Measurements from ENCODE around the gene GABBR2. TPM values are rescaled to one million over a fixed set of nuclear protein-coding genes. Genes with fewer than 3 reads are reported as not detected.
"Not testable (repeated sequence)": the region's sequence is repeated elsewhere in the genome, so short reads cannot be mapped to it uniquely, and the experiment has no call there.

GABBR2 gene
- total RNA-seq, 1 donor from 2014 or later, result 0.68 TPM

GRCh38 chr9:98536542-98537173 is 172.1 kb downstream of the GABBR2 start:
- peak; percentile 44 for DNase-seq

DNA sequence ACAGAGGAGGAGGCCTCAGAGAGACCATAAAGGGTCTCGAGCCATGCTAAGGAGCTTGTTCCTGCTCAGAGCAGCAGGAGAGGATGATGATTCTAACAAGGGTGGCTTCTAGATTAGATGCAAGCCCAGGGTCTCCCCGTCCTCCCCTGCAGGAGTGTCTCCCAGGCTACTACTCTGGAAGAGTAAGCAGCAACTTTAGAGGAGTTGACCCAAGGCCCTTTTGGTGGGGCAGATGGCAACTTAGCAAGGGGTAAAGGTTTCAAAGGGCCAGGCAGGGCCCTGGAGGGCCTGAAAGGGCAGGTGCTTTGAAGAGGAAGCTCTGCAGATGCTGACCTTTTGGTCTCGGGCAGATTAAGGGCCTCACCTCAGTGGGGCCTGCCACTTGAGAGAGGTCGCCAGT is 174.9 kb downstream of the GABBR2 start:
- no peak for DNase-seq

- no peak for DNase-seq
Measured at GRCh38 chr9:98533132-98533531, 175.6 kb downstream of the GABBR2 start.

- DNase-seq, result no peak
Measured at GRCh38 chr9:98532574-98532973, 176.2 kb downstream of the GABBR2 start.

DNA sequence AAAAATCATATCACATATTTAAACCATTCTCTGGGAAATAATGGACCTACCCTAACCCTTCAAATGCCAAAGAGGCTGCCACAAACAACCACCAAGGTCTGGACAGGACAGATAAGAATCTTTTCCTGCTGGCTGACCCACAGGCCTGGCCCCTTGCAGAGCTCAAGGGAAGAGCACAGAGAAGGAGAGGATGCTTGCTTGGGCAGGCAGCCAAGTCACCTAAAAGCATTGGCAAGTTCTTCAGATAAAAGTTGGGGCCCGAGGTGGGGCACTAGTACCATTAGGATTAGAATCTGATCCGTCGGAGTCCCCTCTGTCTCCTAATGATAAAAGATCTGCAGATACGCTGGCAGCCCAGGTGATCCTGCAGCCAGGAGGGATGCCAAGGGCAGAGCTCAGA is 176.6 kb downstream of the GABBR2 start:
- DNase-seq, result peak; percentile 34

DNA sequence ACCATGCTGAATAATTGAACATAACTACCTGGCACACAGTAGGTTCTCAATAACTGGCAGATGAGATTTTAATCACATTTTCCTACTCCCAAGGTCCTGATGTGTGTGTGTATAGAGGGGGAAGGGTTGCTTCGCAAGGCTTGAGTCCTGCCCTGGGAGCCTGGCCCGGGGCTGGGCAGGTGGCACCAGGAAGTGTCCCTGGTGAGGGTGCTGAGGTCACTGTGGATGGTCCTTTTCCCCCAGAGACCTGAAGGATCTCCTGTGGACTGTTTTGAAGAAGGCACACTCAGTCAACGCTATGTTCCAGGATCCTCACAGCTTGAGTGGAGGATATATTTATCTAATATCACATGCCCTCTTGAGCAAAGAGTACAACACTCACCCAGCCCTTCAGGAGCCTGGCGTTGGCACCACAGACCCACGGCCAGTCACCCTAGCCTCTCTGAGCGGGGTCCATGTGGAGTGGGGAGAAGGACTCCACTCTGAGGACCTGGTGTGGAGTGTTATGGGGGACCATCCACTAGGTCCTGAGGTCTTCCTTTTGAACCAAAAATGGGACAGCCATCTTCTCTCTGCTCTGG is 177.8 kb downstream of the GABBR2 start:
- no peak for DNase-seq

- no peak for DNase-seq
Measured at GRCh38 chr9:98530275-98530674, 178.5 kb downstream of the GABBR2 start.

DNA sequence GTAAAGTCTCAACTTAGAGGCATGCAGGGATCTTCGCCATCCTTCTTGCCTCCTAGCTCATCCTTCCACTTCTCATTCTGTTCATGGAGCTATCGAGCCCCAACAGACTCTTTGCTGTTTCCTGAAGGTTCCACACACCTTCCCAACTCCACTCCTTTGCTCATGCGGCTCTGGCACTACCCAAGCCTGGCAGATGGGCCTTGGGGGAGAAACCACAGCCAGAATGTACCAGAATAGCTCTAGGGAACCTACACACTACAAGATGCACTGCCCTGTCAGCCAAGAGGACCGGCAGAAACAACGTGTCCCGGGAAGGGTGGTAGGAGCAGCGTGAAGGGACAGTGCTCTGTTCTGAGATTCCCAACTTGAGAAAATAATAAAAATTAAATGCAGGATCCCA is 178.9 kb downstream of the GABBR2 start:
- no peak for DNase-seq

GRCh38 chr9:98523231-98523901 is 185.4 kb downstream of the GABBR2 start:
- peak; percentile 32 for DNase-seq

DNA sequence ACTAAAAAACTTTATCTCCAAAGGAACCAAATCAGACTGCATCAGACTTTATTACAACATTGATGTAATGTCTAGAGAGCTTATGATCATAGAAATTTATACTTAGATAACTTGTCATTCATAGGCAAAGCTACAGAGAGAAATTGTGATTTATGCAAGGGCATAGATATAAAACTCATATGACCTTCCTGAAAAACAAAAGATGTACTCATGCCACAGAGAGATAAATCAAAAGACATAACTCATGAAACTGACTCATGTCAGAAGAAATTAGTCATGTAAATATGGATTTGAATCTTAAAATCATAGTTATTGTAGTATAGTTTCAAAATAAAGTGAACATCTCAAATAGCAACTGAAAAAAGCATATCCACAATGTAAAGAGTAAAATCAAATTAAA is 186.2 kb downstream of the GABBR2 start:
- no peak for DNase-seq

DNA sequence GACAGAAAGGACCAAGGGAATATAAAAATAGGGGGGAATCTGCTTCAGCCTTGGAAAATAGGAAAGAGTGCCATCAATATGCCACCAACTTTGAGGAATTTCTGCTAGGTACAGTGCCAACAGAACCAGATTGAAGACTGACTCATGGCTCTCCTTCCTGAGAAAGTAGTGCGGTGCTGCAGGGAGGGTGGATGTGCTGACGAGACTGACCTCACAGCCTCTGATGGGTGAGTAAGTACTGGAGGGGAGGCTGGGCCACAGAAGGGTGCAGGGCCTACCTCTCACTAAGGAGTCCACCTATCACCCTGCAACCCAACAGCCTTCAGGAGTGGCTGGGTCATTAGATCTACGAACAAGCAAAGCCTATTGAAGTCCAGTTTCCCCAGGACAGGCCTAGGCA is 187.6 kb downstream of the GABBR2 start:
- DNase-seq, result peak; percentile 72

GRCh38 chr9:98520221-98520960 is 188.3 kb downstream of the GABBR2 start:
- no peak for DNase-seq

DNA sequence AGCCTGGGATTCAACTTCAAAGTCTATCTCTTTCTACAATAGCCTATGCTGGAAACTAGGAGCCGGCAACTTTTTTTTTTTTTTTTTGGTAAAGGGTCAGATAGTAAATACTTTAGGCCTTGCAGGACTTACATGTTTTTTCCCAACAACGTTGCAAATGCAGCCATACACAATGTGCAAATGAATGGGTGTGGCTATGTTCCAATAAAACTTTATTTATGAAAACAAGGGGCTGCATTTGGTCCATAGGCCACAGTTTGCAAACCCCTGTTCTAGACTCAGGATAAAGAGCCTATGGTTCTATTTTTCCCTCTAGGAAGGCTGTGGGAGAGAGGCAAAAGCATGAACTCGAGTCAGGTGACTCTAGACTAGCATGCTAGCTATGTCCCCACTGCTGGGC is 189.1 kb downstream of the GABBR2 start:
- DNase-seq, result no peak

- no peak for DNase-seq
Measured at GRCh38 chr9:98518556-98518955, 190.2 kb downstream of the GABBR2 start.

GRCh38 chr9:98517761-98518160 is 191.0 kb downstream of the GABBR2 start:
- no peak for DNase-seq

GRCh38 chr9:98516897-98517503 is 191.7 kb downstream of the GABBR2 start:
- DNase-seq, result no peak

DNA sequence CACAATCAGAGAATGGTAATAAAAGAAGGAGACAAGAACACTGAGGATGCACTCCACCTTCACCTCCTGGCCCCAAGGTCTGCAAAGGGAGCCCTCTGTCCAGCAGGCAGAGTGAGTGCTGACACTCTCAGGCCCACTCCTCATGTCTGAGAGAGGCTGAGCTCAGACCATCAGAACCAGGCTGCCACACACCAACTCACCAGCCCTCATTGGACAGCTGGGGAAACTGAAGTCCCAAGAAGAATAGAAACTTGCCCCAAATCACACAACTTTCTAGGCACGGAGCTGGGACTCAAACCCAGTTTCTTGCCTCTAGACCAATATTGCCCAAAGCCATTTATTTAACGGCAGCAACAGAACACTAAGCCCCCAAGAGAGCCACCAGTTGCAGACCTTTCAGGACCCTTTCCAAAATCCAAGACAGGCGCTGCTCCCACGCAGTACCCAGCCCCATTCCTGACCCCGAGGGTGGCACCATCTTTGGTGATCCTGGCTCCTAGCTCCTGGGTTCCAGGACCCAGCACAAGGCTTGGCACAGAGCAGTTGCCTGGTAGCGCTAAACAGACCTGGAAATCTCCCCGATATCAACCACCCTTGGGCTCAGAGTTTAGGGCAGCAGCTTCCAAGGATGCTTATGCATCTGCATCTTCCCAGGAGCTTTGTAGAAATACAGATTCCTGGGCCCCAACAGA is 192.4 kb downstream of the GABBR2 start:
- DNase-seq, result no peak

DNA sequence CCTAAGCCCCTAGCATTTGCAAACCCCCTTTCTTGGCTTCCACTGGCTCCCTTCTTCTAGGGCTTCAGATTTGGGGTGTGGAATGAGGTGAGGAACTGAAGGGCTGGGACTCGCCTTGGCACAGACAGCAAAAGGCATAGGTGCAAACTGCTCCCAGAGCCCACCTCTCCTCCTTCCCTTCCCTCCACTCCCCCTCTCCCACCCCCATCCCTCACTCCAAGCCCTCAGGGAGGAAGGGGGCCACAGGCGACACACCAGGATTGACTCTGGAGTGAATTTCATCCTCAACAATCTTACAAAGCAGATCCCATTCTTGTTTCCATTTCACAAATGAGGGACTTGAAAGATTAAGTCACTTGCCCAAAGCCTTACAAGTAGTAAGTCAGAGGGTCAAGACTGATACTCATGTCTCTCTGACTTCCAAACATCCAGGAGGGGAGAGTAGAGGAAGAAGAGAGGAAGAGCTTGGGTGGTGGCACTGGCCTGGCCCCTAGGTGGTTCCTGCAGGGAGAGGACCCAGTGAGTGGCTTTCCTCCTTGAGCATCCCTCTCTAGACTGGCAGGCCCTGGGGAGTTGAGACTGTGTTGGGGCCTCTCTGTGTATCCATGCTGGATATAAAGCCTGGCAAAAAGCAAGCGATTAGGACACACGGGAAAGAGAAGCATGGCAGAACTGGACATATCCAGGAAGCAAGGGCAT is 193.1 kb downstream of the GABBR2 start:
- DNase-seq, result no peak

DNA sequence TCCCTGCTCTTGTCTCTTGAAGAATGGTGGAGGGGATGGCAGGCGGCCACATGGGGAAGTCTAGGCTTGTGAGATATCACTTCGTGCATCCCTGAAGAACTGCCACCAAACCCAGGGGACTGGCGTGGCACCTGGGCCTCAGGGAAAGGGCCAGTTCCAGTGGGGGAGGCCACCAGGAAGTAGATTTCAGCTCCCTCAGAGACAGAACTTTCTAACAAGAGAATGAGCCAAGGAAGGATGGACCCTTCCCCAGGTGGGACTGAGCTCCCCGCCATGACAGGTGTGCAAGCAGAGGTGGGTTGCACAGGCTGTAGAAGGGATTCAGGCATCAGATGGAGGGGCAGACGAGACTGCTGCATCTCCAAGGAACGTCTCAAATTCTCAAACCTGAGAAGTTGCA is 193.9 kb downstream of the GABBR2 start:
- no peak for DNase-seq

- not testable (repeated sequence) for DNase-seq
Measured at GRCh38 chr9:98508217-98508919, 200.4 kb downstream of the GABBR2 start.

DNA sequence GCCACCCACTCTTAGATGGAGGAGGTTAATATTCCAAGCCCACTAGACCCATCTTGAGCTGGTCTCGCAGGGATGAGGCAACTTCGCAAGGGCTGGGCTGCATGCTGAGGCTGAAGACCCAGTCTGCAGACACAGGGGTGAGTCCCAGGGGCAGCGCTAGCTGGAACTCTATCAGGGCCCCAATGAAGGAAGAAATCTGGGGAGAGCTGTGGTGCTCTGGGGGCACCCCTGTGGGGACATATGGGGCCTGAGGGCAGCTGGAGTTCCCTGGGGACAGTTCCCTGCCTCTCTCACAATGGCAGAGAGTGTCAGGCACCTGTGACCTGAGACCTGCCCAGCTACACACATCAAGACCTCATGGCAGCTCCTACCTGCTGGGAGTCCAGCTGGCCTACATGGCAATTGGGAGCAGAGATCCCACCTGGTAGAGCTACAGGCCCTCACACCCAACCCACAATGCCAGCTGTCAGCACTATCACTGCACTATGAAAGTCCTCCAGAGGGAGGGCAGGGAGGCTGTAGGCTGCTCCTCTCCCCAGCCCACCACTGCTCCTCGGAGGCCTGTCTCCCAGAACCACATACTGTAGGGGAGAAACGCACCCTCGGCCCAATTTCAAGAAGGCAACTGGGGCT is 202.2 kb downstream of the GABBR2 start:
- DNase-seq, result no peak
